A673 (cell line): ENCODE measurements around the gene DENND6B. TPM values are rescaled to one million over a fixed set of nuclear protein-coding genes. Genes with fewer than 3 reads are reported as not detected.

Experiments used
- BruUV-seq: library from RNA; stranded (reverse); fragments of 400-500 nt; replicated peaks from 2 replicates; lab custom pipeline; 2021; lab: Mats Ljungman, UMichigan
- CTCF ChIA-PET: fragments of 300-600 bp; sonication (Branson Sonifier 250); formaldehyde crosslinking; loops from one replicate; lab custom pipeline; 2022; ENCODE audit warnings: antibody characterized with exemption; lab: Charles Lee
- POLR2A ChIA-PET: fragments of 300-600 bp; sonication (Branson Sonifier 250); formaldehyde crosslinking; loops from one replicate; lab custom pipeline; 2022; ENCODE audit warnings: antibody characterized with exemption; ENCODE audit not compliant: low non-redundant PET; lab: Charles Lee
- DNase-seq: peaks from one replicate; pipeline ENCODE4 v3.0.0-alpha.2; 2015; ENCODE audit warnings: low spot score
- H3K27ac ChIP-seq: fragments of 200-600 bp; sonication (generic); 2 replicates; pipeline ENCODE4 v1.5.1; 2016; ENCODE audit warnings: mixed run types, low read depth, mild to moderate bottlenecking, mixed read lengths, antibody characterized with exemption, low read length; ENCODE audit not compliant: poor library complexity, severe bottlenecking
- H3K27me3 ChIP-seq: fragments of 200-600 bp; sonication (generic); replicated peaks from 2 replicates; pipeline ENCODE4 v1.6.1; 2017; ENCODE audit warnings: mixed run types, low read depth, mild to moderate bottlenecking, mixed read lengths, antibody characterized with exemption, low read length; ENCODE audit not compliant: insufficient read depth, poor library complexity
- H3K36me3 ChIP-seq: fragments of 200-600 bp; sonication (generic); 2 replicates; pipeline ENCODE4 v1.6.1; 2016; ENCODE audit warnings: mixed run types, mild to moderate bottlenecking, mixed read lengths, antibody characterized with exemption, low read length; ENCODE audit not compliant: insufficient read depth, poor library complexity, severe bottlenecking
- H3K4me1 ChIP-seq: fragments of 200-600 bp; sonication (generic); 2 replicates; pipeline ENCODE4 v1.6.1; 2017; ENCODE audit warnings: mixed run types, mild to moderate bottlenecking, mixed read lengths, antibody characterized with exemption, low read length; ENCODE audit not compliant: insufficient read depth, poor library complexity, severe bottlenecking
- H3K4me3 ChIP-seq: fragments of 200-600 bp; sonication (generic); 2 replicates; pipeline ENCODE4 v1.5.1; 2016; ENCODE audit warnings: low read depth, mixed run types, mild to moderate bottlenecking, mixed read lengths, low read length; ENCODE audit not compliant: poor library complexity, severe bottlenecking
- H3K9me3 ChIP-seq: fragments of 200-600 bp; sonication (generic); 2 replicates; pipeline ENCODE4 v1.6.1; 2016; ENCODE audit warnings: mixed run types, low read depth, mild to moderate bottlenecking, mixed read lengths, antibody characterized with exemption, low read length; ENCODE audit not compliant: poor library complexity, severe bottlenecking
- CTCF ChIP-seq: fragments of 300-800, 200-600 bp; sonication (generic); conservative IDR thresholded peaks from 2 replicates; pipeline ENCODE4 v1.5.1; 2017; ENCODE audit warnings: low read depth, mild to moderate bottlenecking, antibody characterized with exemption, low read length, moderate library complexity, mixed read lengths
- EZH2 ChIP-seq: fragments of 200-600 bp; sonication (generic); IDR thresholded peaks from 2 replicates; pipeline ENCODE4 v1.6.1; 2017; ENCODE audit warnings: borderline replicate concordance, low read depth, mild to moderate bottlenecking, mixed read lengths, antibody characterized with exemption, low read length; ENCODE audit not compliant: poor library complexity, severe bottlenecking
- intact Hi-C: fragments of 100-400 bp; cut with micrococcal nuclease; formaldehyde crosslinking; loops from one replicate; pipeline ENCODE4 v1.10.0; 2022; ENCODE audit not compliant: unreplicated experiment
- total RNA-seq: library from RNA; stranded (reverse); gene quantifications from 2 replicates; pipeline ENCODE4 v1.2.3, GENCODE V29; 2021

The DENND6B gene
- total RNA-seq, 1 experiment from 2014 or later = 5.3 TPM

- H3K36me3 ChIP-seq = peaks cover 3% of the 10 kb centered on the region
- CTCF ChIA-PET = interaction anchor here (0.6 kb wide), 1 partner anchor 202 kb away, joined by 3 read pairs; no protein-coding TSS in a partner anchor
- no peak for TF ChIP-seq EZH2
- TF ChIP-seq CTCF = no peak
- peaks cover 3% of the 10 kb centered on the region for H3K4me1 ChIP-seq
- no peak overlapping the region for H3K27ac ChIP-seq
- H3K4me3 ChIP-seq = no peak overlapping the region
- H3K27me3 ChIP-seq = no peaks in the 10 kb centered on the region
- POLR2A ChIA-PET = no interaction called here
- H3K9me3 ChIP-seq = no peaks in the 10 kb centered on the region
- intact Hi-C loops = no loop called here
- BruUV-seq = no TSS peak
- DNase-seq = no peak
Observed at GRCh38 chr22:50346470-50346869, 19.7 kb upstream of the DENND6B start.

- no TSS peak for BruUV-seq
- ChIA-PET CTCF (no interaction called here), POLR2A (no interaction called here)
- H3K4me3 ChIP-seq = peak overlapping the region; percentile 91
- peak overlapping the region; percentile 94 for H3K27ac ChIP-seq
- TF ChIP-seq EZH2 (no peak), CTCF (no peak)
- no peak for DNase-seq
- H3K36me3 ChIP-seq = peaks cover 3% of the 10 kb centered on the region
- peaks cover 3% of the 10 kb centered on the region for H3K4me1 ChIP-seq
- H3K9me3 ChIP-seq = no peaks in the 10 kb centered on the region
- no peaks in the 10 kb centered on the region for H3K27me3 ChIP-seq
- intact Hi-C loops = loop anchor here (2.0 kb wide), 2 partner anchors 73 to 93 kb away; partner anchors contain the start of genes HDAC10 and MAPK11
Observed at GRCh38 chr22:50343541-50343935, 16.7 kb upstream of the DENND6B start.

- POLR2A ChIA-PET = interaction anchor here (0.5 kb wide), 1 partner anchor 238 kb away, joined by 6 read pairs; no protein-coding TSS in a partner anchor
- peaks cover 3% of the 10 kb centered on the region for H3K4me1 ChIP-seq
- CTCF ChIA-PET = interaction anchor here (0.5 to 2.5 kb wide), 5 partner anchors 16 to 67 kb away, joined by 3 to 9 read pairs (median 6); partner anchors contain the start of gene DENND6B
- TF ChIP-seq CTCF = no peak
- TF ChIP-seq EZH2 = no peak
- H3K4me3 ChIP-seq = peak within 1 kb of the TSS; percentile 91
- no peaks in the 10 kb centered on the region for H3K27me3 ChIP-seq
- BruUV-seq = TSS peak; percentile 82
- H3K36me3 ChIP-seq = peaks cover 1% of the 10 kb centered on the region
- H3K27ac ChIP-seq = peak within 1 kb of the TSS; percentile 94
- peak; percentile 85 for DNase-seq
- H3K9me3 ChIP-seq = no peaks in the 10 kb centered on the region
- intact Hi-C loops = loop anchor here (2.0 kb wide), 2 partner anchors 72 to 92 kb away; partner anchors contain the start of genes HDAC10 and MAPK11
Observed at GRCh38 chr22:50342651-50343540, 16.1 kb upstream of the DENND6B start, which contains the start of gene PPP6R2. Gene PPP6R2, plus strand, starts transcription at chr22:50343327. Its CDS starts 50,582 bp downstream, at chr22:50393909.
